DND-41 (cell line): ENCODE data around the gene MEG3.

ENCODE experiments used
- CTCF ChIP-seq: IDR thresholded peaks from 2 replicates; pipeline ENCODE4 v1.5.1; 2012; ENCODE audit warnings: borderline replicate concordance, low read length, moderate library complexity, mild to moderate bottlenecking; ENCODE audit not compliant: poor library complexity, severe bottlenecking; ENCODE audit errors: extremely low read depth
- EZH2 ChIP-seq: IDR thresholded peaks from 3 replicates; pipeline ENCODE4 v1.6.1; 2012; ENCODE audit warnings: borderline replicate concordance, low read depth, mild to moderate bottlenecking, moderate library complexity, low read length, inconsistent platforms; ENCODE audit not compliant: severe bottlenecking

- no peak for TF ChIP-seq CTCF
- no peak for TF ChIP-seq EZH2
Measured at GRCh38 chr14:100865682-100866591, 40.0 kb downstream of the MEG3 start.
